WTC11 (cell line): ENCODE measurements around the gene NANOS1.

Source experiments
- FOXP1 ChIP-seq: sonication (generic); formaldehyde crosslinking; IDR thresholded peaks from 2 replicates; pipeline ENCODE4 v1.8.0; 2022; ENCODE audit warnings: missing genetic modification reagents, mild to moderate bottlenecking, moderate library complexity, borderline replicate concordance
- GRHL2 ChIP-seq: fragments of 250-450 bp; sonication (Bioruptor Pico); IDR thresholded peaks from 2 replicates; pipeline ENCODE4 v1.8.0; 2022; ENCODE audit warnings: mild to moderate bottlenecking, moderate library complexity; ENCODE audit not compliant: insufficient replicate concordance, severe bottlenecking
- IRF2 ChIP-seq: sonication (generic); formaldehyde crosslinking; IDR thresholded peaks from 2 replicates; pipeline ENCODE4 v1.8.0; 2022; ENCODE audit warnings: low read depth, missing genetic modification reagents, borderline replicate concordance
- JUN ChIP-seq: sonication (generic); formaldehyde crosslinking; IDR thresholded peaks from 2 replicates; pipeline ENCODE4 v1.8.0; 2023; ENCODE audit warnings: mild to moderate bottlenecking, missing genetic modification reagents
- SP1 ChIP-seq: sonication (generic); formaldehyde crosslinking; conservative IDR thresholded peaks from 2 replicates; pipeline ENCODE4 v1.8.1; 2022; ENCODE audit warnings: missing genetic modification reagents
- USF2 ChIP-seq: sonication (generic); formaldehyde crosslinking; IDR thresholded peaks from 2 replicates; pipeline ENCODE4 v1.8.1; 2023; ENCODE audit warnings: mild to moderate bottlenecking, missing genetic modification reagents, moderate library complexity
- ZNF121 ChIP-seq: sonication (generic); formaldehyde crosslinking; IDR thresholded peaks from 2 replicates; pipeline ENCODE4 v1.8.0; 2023; ENCODE audit warnings: missing genetic modification reagents
- ZNF263 ChIP-seq: sonication (generic); formaldehyde crosslinking; IDR thresholded peaks from 2 replicates; pipeline ENCODE4 v1.8.1; 2022; ENCODE audit warnings: low read depth, mild to moderate bottlenecking, moderate library complexity, missing genetic modification reagents
- ZNF416 ChIP-seq: fragments of 250-450 bp; sonication (Bioruptor Pico); IDR thresholded peaks from 2 replicates; pipeline ENCODE4 v1.9.0; 2021; ENCODE audit warnings: mild to moderate bottlenecking, inconsistent platforms
- TF ChIP-seq, protein P1 (sequence below): fragments of 200-600 bp; IDR thresholded peaks from 2 replicates; pipeline ENCODE4 v1.8.0; 2022; ENCODE audit warnings: antibody characterized with exemption
- TF ChIP-seq, protein P2 (sequence below): sonication (generic); formaldehyde crosslinking; IDR thresholded peaks from 2 replicates; pipeline ENCODE4 v1.8.0; 2022; ENCODE audit warnings: mild to moderate bottlenecking, missing genetic modification reagents
- TF ChIP-seq, protein P3 (sequence below): sonication (generic); formaldehyde crosslinking; IDR thresholded peaks from 2 replicates; pipeline ENCODE4 v1.8.1; 2023; ENCODE audit warnings: mild to moderate bottlenecking, missing genetic modification reagents

- TF ChIP-seq, protein P1, sequence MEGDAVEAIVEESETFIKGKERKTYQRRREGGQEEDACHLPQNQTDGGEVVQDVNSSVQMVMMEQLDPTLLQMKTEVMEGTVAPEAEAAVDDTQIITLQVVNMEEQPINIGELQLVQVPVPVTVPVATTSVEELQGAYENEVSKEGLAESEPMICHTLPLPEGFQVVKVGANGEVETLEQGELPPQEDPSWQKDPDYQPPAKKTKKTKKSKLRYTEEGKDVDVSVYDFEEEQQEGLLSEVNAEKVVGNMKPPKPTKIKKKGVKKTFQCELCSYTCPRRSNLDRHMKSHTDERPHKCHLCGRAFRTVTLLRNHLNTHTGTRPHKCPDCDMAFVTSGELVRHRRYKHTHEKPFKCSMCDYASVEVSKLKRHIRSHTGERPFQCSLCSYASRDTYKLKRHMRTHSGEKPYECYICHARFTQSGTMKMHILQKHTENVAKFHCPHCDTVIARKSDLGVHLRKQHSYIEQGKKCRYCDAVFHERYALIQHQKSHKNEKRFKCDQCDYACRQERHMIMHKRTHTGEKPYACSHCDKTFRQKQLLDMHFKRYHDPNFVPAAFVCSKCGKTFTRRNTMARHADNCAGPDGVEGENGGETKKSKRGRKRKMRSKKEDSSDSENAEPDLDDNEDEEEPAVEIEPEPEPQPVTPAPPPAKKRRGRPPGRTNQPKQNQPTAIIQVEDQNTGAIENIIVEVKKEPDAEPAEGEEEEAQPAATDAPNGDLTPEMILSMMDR, result no peak
- no peak for TF ChIP-seq IRF2
- TF ChIP-seq USF2 (CRISPR knock-in tag), result no peak
- TF ChIP-seq, protein P2, sequence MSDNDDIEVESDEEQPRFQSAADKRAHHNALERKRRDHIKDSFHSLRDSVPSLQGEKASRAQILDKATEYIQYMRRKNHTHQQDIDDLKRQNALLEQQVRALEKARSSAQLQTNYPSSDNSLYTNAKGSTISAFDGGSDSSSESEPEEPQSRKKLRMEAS, result no peak
- no peak for TF ChIP-seq ZNF416 (CRISPR knock-in tag)
- TF ChIP-seq, protein P3, sequence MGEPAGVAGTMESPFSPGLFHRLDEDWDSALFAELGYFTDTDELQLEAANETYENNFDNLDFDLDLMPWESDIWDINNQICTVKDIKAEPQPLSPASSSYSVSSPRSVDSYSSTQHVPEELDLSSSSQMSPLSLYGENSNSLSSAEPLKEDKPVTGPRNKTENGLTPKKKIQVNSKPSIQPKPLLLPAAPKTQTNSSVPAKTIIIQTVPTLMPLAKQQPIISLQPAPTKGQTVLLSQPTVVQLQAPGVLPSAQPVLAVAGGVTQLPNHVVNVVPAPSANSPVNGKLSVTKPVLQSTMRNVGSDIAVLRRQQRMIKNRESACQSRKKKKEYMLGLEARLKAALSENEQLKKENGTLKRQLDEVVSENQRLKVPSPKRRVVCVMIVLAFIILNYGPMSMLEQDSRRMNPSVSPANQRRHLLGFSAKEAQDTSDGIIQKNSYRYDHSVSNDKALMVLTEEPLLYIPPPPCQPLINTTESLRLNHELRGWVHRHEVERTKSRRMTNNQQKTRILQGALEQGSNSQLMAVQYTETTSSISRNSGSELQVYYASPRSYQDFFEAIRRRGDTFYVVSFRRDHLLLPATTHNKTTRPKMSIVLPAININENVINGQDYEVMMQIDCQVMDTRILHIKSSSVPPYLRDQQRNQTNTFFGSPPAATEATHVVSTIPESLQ (CRISPR knock-in tag), result no peak
- no peak for TF ChIP-seq JUN (CRISPR knock-in tag)
- TF ChIP-seq GRHL2 (CRISPR knock-in tag), result no peak
- TF ChIP-seq FOXP1 (CRISPR knock-in tag), result no peak
- TF ChIP-seq SP1 (CRISPR knock-in tag), result no peak
- TF ChIP-seq ZNF121 (CRISPR knock-in tag), result no peak
- TF ChIP-seq ZNF263 (CRISPR knock-in tag), result no peak
Observed at GRCh38 chr10:119051775-119052174, 22.3 kb downstream of the NANOS1 start.
